HCT116 (cell line): Measurements from ENCODE around the gene XG. TPM values are rescaled to one million over a fixed set of nuclear protein-coding genes. Genes with fewer than 3 reads are reported as not detected.

Experiments
- ATAC-seq: fragments of 200-7000 bp; cut with Tn5 transposase; 2 replicates; pipeline ENCODE4 v1.9.1; 2020; ENCODE audit warnings: mild to moderate bottlenecking, moderate library complexity
- BruUV-seq: library from RNA; stranded (reverse); fragments of 400-500 nt; replicated peaks from 2 replicates; lab custom pipeline; 2021; lab: Mats Ljungman, UMichigan
- CTCF ChIA-PET: fragments of 300-600 bp; sonication (Branson Sonifier 250); formaldehyde crosslinking; loops from one replicate; lab custom pipeline; 2021; ENCODE audit warnings: antibody characterized with exemption; lab: Charles Lee
- POLR2A ChIA-PET: fragments of 300-600, 350-600 bp; sonication (Branson Sonifier 250); formaldehyde crosslinking; loops from one replicate; lab custom pipeline; 2021; ENCODE audit warnings: antibody characterized with exemption; lab: Charles Lee
- RAD21 ChIA-PET, 2 experiments: fragments of 300-600 bp; sonication (Branson Sonifier 250); formaldehyde crosslinking; loops; one replicate each; lab custom pipeline; 2023; ENCODE audit warnings: low total read pairs in 2 of 2; ENCODE audit not compliant: uncharacterized antibody in 2 of 2, unreplicated experiment in 2 of 2, low non-redundant PET in 1 of 2; lab: Charles Lee
- DNase-seq: peaks from one replicate; pipeline ENCODE4 v3.0.0-alpha.2; 2010; ENCODE audit warnings: low read depth, low spot score
- H2AFZ ChIP-seq: fragments of 200-600 bp; shearing (Covaris generic), sonication (generic); 2 replicates; pipeline ENCODE4 v1.6.1; 2017; ENCODE audit warnings: low read depth, mixed run types, mixed read lengths, antibody characterized with exemption, low read length; ENCODE audit not compliant: poor library complexity, severe bottlenecking
- H3K27ac ChIP-seq: 2 replicates; pipeline ENCODE4 v1.5.1; 2012; ENCODE audit warnings: low read depth, low read length
- H3K27me3 ChIP-seq: fragments of 200-600 bp; sonication (generic); 2 replicates; pipeline ENCODE4 v1.6.1; 2016; ENCODE audit warnings: mixed run types, low read length, mixed read lengths; ENCODE audit not compliant: insufficient read depth
- H3K36me3 ChIP-seq, 2 experiments: fragments of 200-500 bp in 1 of 2; fragments of 200-600 bp in 1 of 2; sonication (Bioruptor generic) in 1 of 2; sonication (generic) in 1 of 2; 2 replicates each; pipeline versions ENCODE4 v1.5.1 to v1.6.1; 2014 to 2016; ENCODE audit warnings: low read length in 2 of 2, inconsistent platforms in 1 of 2, mixed read lengths in 1 of 2, mixed run types in 1 of 2; ENCODE audit not compliant: insufficient read depth in 2 of 2, control insufficient read depth in 1 of 2
- H3K4me1 ChIP-seq, 2 experiments: fragments of 200-600 bp in 1 of 2; sonication (generic) in 1 of 2; 2 replicates each; pipeline versions ENCODE4 v1.5.1 to v1.6.1; 2012 to 2017; ENCODE audit warnings: low read length in 2 of 2, inconsistent platforms in 1 of 2, mild to moderate bottlenecking in 1 of 2, mixed read lengths in 1 of 2, mixed run types in 1 of 2, moderate library complexity in 1 of 2; ENCODE audit not compliant: insufficient read depth in 2 of 2, control insufficient read depth in 1 of 2
- H3K4me2 ChIP-seq: fragments of 200-600 bp; sonication (generic); 2 replicates; pipeline ENCODE4 v1.6.1; 2017; ENCODE audit warnings: mixed run types, low read length, mixed read lengths
- H3K4me3 ChIP-seq, 2 experiments: fragments of 200-600 bp in 1 of 2; sonication (generic) in 1 of 2; replicated peaks in 1 of 2; 2 replicates each; pipeline ENCODE4 v1.5.1; 2011 to 2016; ENCODE audit warnings: low read length in 2 of 2, control low read depth in 1 of 2, low read depth in 1 of 2, mild to moderate bottlenecking in 1 of 2, mixed read lengths in 1 of 2, mixed run types in 1 of 2
- H3K79me2 ChIP-seq: fragments of 200-600 bp; sonication (generic); 2 replicates; pipeline ENCODE4 v1.6.1; 2017; ENCODE audit warnings: mild to moderate bottlenecking, mixed run types, low read length, moderate library complexity, mixed read lengths; ENCODE audit not compliant: insufficient read depth
- H3K9ac ChIP-seq: fragments of 200-600 bp; sonication (generic); 2 replicates; pipeline ENCODE4 v1.6.1; 2016; ENCODE audit warnings: low read length, mixed read lengths
- H3K9me2 ChIP-seq: fragments of 200-600 bp; sonication (generic), shearing (Covaris generic); 2 replicates; pipeline ENCODE4 v1.6.1; 2017; ENCODE audit warnings: mixed run types, mild to moderate bottlenecking, moderate library complexity; ENCODE audit not compliant: insufficient read depth
- H3K9me3 ChIP-seq, 2 experiments: fragments of 200-500 bp in 1 of 2; fragments of 200-600 bp in 1 of 2; sonication (Bioruptor generic) in 1 of 2; sonication (generic) in 1 of 2; 2 replicates each; pipeline ENCODE4 v1.6.1; 2014 to 2017; ENCODE audit warnings: low read length in 2 of 2, mixed read lengths in 2 of 2, inconsistent platforms in 1 of 2, low read depth in 1 of 2, mild to moderate bottlenecking in 1 of 2, mixed run types in 1 of 2, moderate library complexity in 1 of 2; ENCODE audit not compliant: control insufficient read depth in 1 of 2, insufficient read depth in 1 of 2
- H4K20me1 ChIP-seq: fragments of 200-600 bp; sonication (generic), shearing (Covaris generic); 2 replicates; pipeline ENCODE4 v1.6.1; 2017; ENCODE audit warnings: mixed run types, mild to moderate bottlenecking, moderate library complexity; ENCODE audit not compliant: insufficient read depth
- CBX3 ChIP-seq: IDR thresholded peaks from 2 replicates; pipeline ENCODE4 v1.6.1; 2012; ENCODE audit warnings: low read depth
- CEBPB ChIP-seq: IDR thresholded peaks from 2 replicates; pipeline ENCODE4 v1.6.1; 2012; ENCODE audit warnings: low read depth
- EZH2phosphoT487 ChIP-seq: fragments of 200-600 bp; IDR thresholded peaks from 2 replicates; pipeline ENCODE4 v1.6.1; 2018; ENCODE audit warnings: antibody characterized with exemption, borderline replicate concordance
- JUND ChIP-seq: IDR thresholded peaks from 2 replicates; pipeline ENCODE4 v1.6.1; 2012
- POLR2AphosphoS5 ChIP-seq: IDR thresholded peaks from 2 replicates; pipeline ENCODE4 v1.6.1; 2011; ENCODE audit warnings: mild to moderate bottlenecking, low read depth, low read length, moderate library complexity
- RAD21 ChIP-seq: IDR thresholded peaks from 2 replicates; pipeline ENCODE4 v1.6.1; 2012; ENCODE audit warnings: low read depth, mild to moderate bottlenecking
- SIN3A ChIP-seq: IDR thresholded peaks from 2 replicates; pipeline ENCODE4 v1.6.1; 2012; ENCODE audit warnings: low read depth
- SRF ChIP-seq: IDR thresholded peaks from 2 replicates; pipeline ENCODE4 v1.6.1; 2012; ENCODE audit warnings: low read depth
- TCF7L2 ChIP-seq: IDR thresholded peaks from 2 replicates; pipeline ENCODE4 v1.7.0; 2011; ENCODE audit warnings: borderline replicate concordance, inconsistent platforms; ENCODE audit not compliant: insufficient read depth, insufficient read length; ENCODE audit errors: extremely low read depth
- YY1 ChIP-seq: IDR thresholded peaks from 2 replicates; pipeline ENCODE4 v1.6.1; 2011; ENCODE audit warnings: low read length, low read depth, moderate library complexity, mild to moderate bottlenecking; ENCODE audit not compliant: insufficient replicate concordance; ENCODE audit errors: extremely low read depth
- ZFX ChIP-seq: fragments of 450-650 bp; IDR thresholded peaks from 2 replicates; pipeline ENCODE4 v1.6.1; 2017
- ZNF274 ChIP-seq: fragments of 200-500 bp; sonication (Bioruptor generic); IDR thresholded peaks from 2 replicates; pipeline ENCODE4 v1.6.1; 2014; ENCODE audit warnings: mild to moderate bottlenecking, low read depth, low read length, inconsistent platforms
- intact Hi-C: fragments of 100-400 bp; cut with micrococcal nuclease; formaldehyde crosslinking; loops from 2 replicates; pipeline ENCODE4 v1.10.0; 2022
- total RNA-seq: library from RNA; stranded (reverse); gene quantifications from one replicate; pipeline ENCODE4 v1.2.1, GENCODE V29; 2021; ENCODE audit not compliant: unreplicated experiment
- TF ChIP-seq, protein P1 (sequence below): IDR thresholded peaks from 2 replicates; pipeline ENCODE4 v1.6.1; 2012
- TF ChIP-seq, protein P2 (sequence below): IDR thresholded peaks from 2 replicates; pipeline ENCODE4 v1.6.1; 2012

Gene XG
- total RNA-seq, 1 experiment from 2014 or later, result not detected

DNA sequence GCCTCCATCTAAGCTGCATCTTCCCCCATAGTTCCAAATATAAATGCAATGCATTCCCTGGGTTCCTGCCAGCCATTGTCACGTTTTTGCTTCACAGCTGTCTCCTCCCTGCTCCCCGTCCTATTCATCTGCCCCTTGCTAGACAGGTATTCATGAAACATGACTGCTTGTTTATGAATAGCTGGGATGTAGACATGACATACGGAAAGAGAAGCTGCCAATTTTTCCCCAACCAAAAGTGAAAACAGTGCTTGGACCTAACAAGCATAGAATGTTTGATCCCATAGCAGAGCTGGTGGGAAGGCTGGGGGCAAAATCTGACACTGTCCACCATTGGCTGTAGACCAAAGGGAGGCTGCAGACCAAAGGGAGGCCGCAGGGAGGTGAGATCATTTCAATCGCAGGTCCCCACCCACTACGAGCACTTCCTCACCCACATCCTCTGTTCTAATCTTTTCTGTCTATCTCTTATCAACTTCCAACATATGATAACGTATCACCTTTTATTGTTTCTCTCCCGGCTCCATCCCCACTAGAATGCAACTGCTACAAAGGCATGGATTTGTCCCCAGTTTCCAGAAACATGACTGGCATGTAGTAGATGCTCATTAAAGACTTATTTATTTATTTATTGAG is 68.4 kb downstream of the XG start:
- H3K9ac ChIP-seq, result no peak overlapping the region
- H3K4me1 ChIP-seq, result peaks cover 0 to 4% of the 10 kb centered on the region in 2 experiments; a peak in 1 of 4 replicates
- no peak overlapping the region for H3K4me2 ChIP-seq
- no TSS peak for BruUV-seq
- DNase-seq (no peak), ATAC-seq (no peak)
- ChIA-PET RAD21 (no interaction called here), CTCF (interaction anchor here (1.0 to 1.3 kb wide), 2 partner anchors 9 to 55 kb away, joined by 3 read pairs; no protein-coding TSS in a partner anchor), POLR2A (no interaction called here)
- TF ChIP-seq CEBPB (no peak), SIN3A (no peak)
- intact Hi-C loops, result no loop called here
- no peaks in the 10 kb centered on the region for H3K27me3 ChIP-seq
- no peaks in the 10 kb centered on the region for H3K9me3 ChIP-seq
- H4K20me1 ChIP-seq, result no peaks in the 10 kb centered on the region
- no peaks in the 10 kb centered on the region for H3K9me2 ChIP-seq
- no peak overlapping the region for H3K4me3 ChIP-seq
- no peak overlapping the region for H3K27ac ChIP-seq
- no peaks in the 10 kb centered on the region for H3K79me2 ChIP-seq
- no peak overlapping the region for H2AFZ ChIP-seq
- H3K36me3 ChIP-seq, result no peaks in the 10 kb centered on the region

DNA sequence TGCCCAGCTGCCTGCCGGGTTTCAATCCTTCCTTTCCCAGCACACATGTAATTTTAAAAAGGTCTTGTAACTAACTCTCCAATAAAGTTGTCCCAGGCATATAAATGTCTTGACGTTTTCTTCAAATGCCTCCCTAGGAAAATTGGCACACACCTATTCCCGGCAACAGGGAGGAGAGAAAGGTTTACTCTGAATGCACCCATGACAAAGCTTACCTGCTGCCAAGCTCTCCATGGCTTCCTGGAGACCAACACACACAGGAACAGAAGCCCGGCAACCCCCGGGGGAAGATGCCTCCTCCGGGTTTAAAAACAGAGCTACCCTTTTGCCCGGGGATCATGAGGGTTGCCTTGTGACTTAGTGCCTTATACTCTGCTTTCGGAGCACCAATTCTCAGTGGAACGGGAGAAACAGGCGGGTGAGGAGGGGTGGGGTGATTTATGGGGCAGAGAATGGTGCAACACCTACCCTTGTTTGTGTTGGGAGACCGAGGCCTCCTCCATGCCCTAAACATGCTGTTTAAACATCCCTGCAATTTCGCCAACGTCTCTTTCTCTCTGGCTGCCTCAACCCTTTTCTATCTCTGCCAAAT is 72.1 kb downstream of the XG start:
- Histone ChIP-seq H3K36me3 (no peaks in the 10 kb centered on the region), H3K27me3 (no peaks in the 10 kb centered on the region), H3K4me2 (no peak overlapping the region), H2AFZ (no peak overlapping the region), H3K4me3 (no peak overlapping the region), H3K9me3 (no peaks in the 10 kb centered on the region), H3K9me2 (no peaks in the 10 kb centered on the region), H3K9ac (no peak overlapping the region), H3K4me1 (peaks cover 0 to 4% of the 10 kb centered on the region in 2 experiments; a peak in 1 of 4 replicates), H3K79me2 (no peaks in the 10 kb centered on the region), H4K20me1 (no peaks in the 10 kb centered on the region), H3K27ac (no peak overlapping the region)
- ATAC-seq (no peak), DNase-seq (no peak)
- TF ChIP-seq ZNF274 (no peak), SRF (no peak), YY1 (no peak), EZH2phosphoT487 (no peak), POLR2AphosphoS5 (no peak), JUND (no peak), RAD21 (no peak), TCF7L2 (no peak), ZFX (no peak), CEBPB (no peak), CBX3 (no peak)
- TF ChIP-seq, protein P1, sequence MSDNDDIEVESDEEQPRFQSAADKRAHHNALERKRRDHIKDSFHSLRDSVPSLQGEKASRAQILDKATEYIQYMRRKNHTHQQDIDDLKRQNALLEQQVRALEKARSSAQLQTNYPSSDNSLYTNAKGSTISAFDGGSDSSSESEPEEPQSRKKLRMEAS, result no peak
- TF ChIP-seq, protein P2, sequence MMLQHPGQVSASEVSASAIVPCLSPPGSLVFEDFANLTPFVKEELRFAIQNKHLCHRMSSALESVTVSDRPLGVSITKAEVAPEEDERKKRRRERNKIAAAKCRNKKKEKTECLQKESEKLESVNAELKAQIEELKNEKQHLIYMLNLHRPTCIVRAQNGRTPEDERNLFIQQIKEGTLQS, result no peak
- intact Hi-C loops, result no loop called here
- RAD21 ChIA-PET, result no interaction called here
- BruUV-seq, result no TSS peak
- CTCF ChIA-PET, result no interaction called here
- POLR2A ChIA-PET, result no interaction called here
